Esophagus muscularis mucosa (tissue), 4 donors: ENCODE results near the gene FAM89A.

Source experiments
- CTCF ChIP-seq, 3 experiments: fragments of 200-600 bp in 2 of 3; fragments of 450-650 bp in 1 of 3; sonication (generic) in 2 of 3; IDR thresholded peaks; one replicate each; pipeline ENCODE4 v1.5.1; 2017 to 2019; ENCODE audit warnings: antibody characterized with exemption in 3 of 3, mild to moderate bottlenecking in 2 of 3, moderate library complexity in 1 of 3
- EP300 ChIP-seq: sonication (generic); formaldehyde crosslinking; IDR thresholded peaks from one replicate; pipeline ENCODE4 v1.6.1; 2017; ENCODE audit warnings: antibody characterized with exemption
- POLR2A ChIP-seq: fragments of 450-650 bp; IDR thresholded peaks from one replicate; pipeline ENCODE4 v1.6.1; 2017; ENCODE audit warnings: antibody characterized with exemption, moderate library complexity, mild to moderate bottlenecking, low read depth
- POLR2AphosphoS5 ChIP-seq, 2 donors: sonication (generic); formaldehyde crosslinking; IDR thresholded peaks; one replicate each; pipeline ENCODE4 v1.6.1; 2017; ENCODE audit warnings: antibody characterized with exemption in 2 of 2

GRCh38 chr1:231032963-231033362, 7.1 kb downstream of the FAM89A start:
- no peak for TF ChIP-seq POLR2AphosphoS5 (IDR thresholded peaks at IDR 0.05)
- no peak for TF ChIP-seq CTCF (IDR thresholded peaks at IDR 0.05)
- no peak for TF ChIP-seq EP300
- TF ChIP-seq POLR2A = no peak
